ENCODE results near the gene GHR.

DNA sequence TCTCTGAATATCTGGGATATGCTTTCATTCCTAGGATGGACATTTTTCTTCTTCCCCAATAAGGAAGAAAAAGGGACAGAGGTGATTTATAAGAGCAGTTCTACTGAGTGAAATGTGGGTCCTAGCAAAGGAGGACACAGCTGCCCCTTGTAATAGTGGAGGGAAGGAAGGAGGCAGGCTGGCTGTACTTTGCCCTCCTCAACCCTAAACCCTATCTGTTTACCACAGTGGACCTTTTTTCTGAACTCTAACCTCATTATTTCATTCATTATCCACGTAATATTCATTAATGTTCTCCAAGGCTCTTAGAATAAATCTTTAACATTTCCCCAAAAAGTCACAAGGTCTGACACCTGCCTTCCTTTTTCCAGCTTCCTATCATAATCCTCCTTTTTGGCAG, 37.8 kb downstream of the GHR start:
- no peak for TF ChIP-seq EZH2 (IDR thresholded peaks at IDR 0.05; ENCODE audit: low read length)
- TF ChIP-seq, protein P1, sequence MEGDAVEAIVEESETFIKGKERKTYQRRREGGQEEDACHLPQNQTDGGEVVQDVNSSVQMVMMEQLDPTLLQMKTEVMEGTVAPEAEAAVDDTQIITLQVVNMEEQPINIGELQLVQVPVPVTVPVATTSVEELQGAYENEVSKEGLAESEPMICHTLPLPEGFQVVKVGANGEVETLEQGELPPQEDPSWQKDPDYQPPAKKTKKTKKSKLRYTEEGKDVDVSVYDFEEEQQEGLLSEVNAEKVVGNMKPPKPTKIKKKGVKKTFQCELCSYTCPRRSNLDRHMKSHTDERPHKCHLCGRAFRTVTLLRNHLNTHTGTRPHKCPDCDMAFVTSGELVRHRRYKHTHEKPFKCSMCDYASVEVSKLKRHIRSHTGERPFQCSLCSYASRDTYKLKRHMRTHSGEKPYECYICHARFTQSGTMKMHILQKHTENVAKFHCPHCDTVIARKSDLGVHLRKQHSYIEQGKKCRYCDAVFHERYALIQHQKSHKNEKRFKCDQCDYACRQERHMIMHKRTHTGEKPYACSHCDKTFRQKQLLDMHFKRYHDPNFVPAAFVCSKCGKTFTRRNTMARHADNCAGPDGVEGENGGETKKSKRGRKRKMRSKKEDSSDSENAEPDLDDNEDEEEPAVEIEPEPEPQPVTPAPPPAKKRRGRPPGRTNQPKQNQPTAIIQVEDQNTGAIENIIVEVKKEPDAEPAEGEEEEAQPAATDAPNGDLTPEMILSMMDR (optimal IDR thresholded peaks at IDR 0.05 in 1 of 3, IDR thresholded peaks at IDR 0.05 in 1 of 3, conservative IDR thresholded peaks at IDR 0.05 in 1 of 3; ENCODE audit: extremely low read depth in 1 of 3, insufficient read depth in 2 of 3, low read length in 3 of 3) = no peak
